Colonic mucosa (tissue), 4 donors: Measurements from ENCODE around the gene RASA1. TPM values are rescaled to one million over a fixed set of nuclear protein-coding genes. Genes with fewer than 3 reads are reported as not detected.
"Not testable (repeated sequence)": the region's sequence is repeated elsewhere in the genome, so short reads cannot be mapped to it uniquely, and the experiment has no call there.

Experiments used
- DNase-seq: peaks from one replicate; pipeline ENCODE4 v3.0.0-alpha.2; 2020
- H3K27ac ChIP-seq: fragments of 200-600 bp; one replicate; pipeline ENCODE4 v1.8.0; 2021
- H3K27me3 ChIP-seq: fragments of 200-600 bp; one replicate; pipeline ENCODE4 v1.8.0; 2021
- H3K36me3 ChIP-seq: fragments of 200-600 bp; one replicate; pipeline ENCODE4 v1.8.0; 2021
- H3K4me1 ChIP-seq: fragments of 200-600 bp; one replicate; pipeline ENCODE4 v1.8.0; 2021; ENCODE audit warnings: mild to moderate bottlenecking
- H3K4me3 ChIP-seq: fragments of 200-600 bp; one replicate; pipeline ENCODE4 v1.8.0; 2021
- H3K9ac ChIP-seq, 2 donors: one replicate each; pipeline ENCODE4 v1.7.0; 2013; ENCODE audit warnings: control low read depth in 2 of 2, low read depth in 2 of 2, low read length in 2 of 2
- H3K9me3 ChIP-seq: fragments of 200-600 bp; one replicate; pipeline ENCODE4 v1.8.0; 2021
- CTCF ChIP-seq: fragments of 200-600 bp; IDR thresholded peaks from one replicate; pipeline ENCODE4 v1.8.0; 2022; ENCODE audit warnings: antibody characterized with exemption, mild to moderate bottlenecking
- intact Hi-C: fragments of 100-400 bp; cut with DNase I; formaldehyde crosslinking; loops from one replicate; pipeline ENCODE4 v1.14.1; 2022
- total RNA-seq, 2 donors: library from RNA; stranded (reverse); fragmentation: NEBNext Ultra II Directional in 1 of 2; extraction: Animal tissue kit (Norgen Biotek cat#: 25700) in 1 of 2; gene quantifications; one replicate each; pipeline ENCODE4 v1.2.1, GENCODE V29; 2021
- donor health status: healthy.
- donor health status: DM: no; HTN: no; CAD: no.
- donor health status: DM: no; HTN: no; CAD: no.

The RASA1 gene
- total RNA-seq, 2 donors from 2014 or later, result 24.1 to 28.8 TPM

GRCh38 chr5:87268126-87268969, 665 bp downstream of the RASA1 start:
- peak; percentile 78 for DNase-seq
- no peak for TF ChIP-seq CTCF
- Histone ChIP-seq H3K9ac (peak overlapping the region; percentile 91 to 93), H3K27ac (peak overlapping the region; percentile 97), H3K36me3 (no peaks in the 10 kb centered on the region), H3K4me3 (peak overlapping the region; percentile 90), H3K9me3 (no peaks in the 10 kb centered on the region), H3K4me1 (peaks cover 6% of the 10 kb centered on the region), H3K27me3 (no peaks in the 10 kb centered on the region)
- intact Hi-C loops, result loop anchor here (10.0 kb wide), 2 partner anchors 126 to 194 kb away; no protein-coding TSS in a partner anchor

- peaks cover 6% of the 10 kb centered on the region for H3K4me1 ChIP-seq
- peak overlapping the region in 1 of 2 donors; percentile 93 for H3K9ac ChIP-seq
- no peak for DNase-seq
- H3K9me3 ChIP-seq, result no peaks in the 10 kb centered on the region
- no peaks in the 10 kb centered on the region for H3K36me3 ChIP-seq
- peak overlapping the region; percentile 97 for H3K27ac ChIP-seq
- H3K4me3 ChIP-seq, result peak overlapping the region; percentile 90
- H3K27me3 ChIP-seq, result no peaks in the 10 kb centered on the region
- intact Hi-C loops, result loop anchor here (10.0 kb wide), 2 partner anchors 126 to 194 kb away; no protein-coding TSS in a partner anchor
- TF ChIP-seq CTCF, result no peak
These were observed 1.3 kb downstream of the RASA1 start for GRCh38 chr5:87268970-87269377.

- H3K36me3 ChIP-seq, H3K4me3 ChIP-seq, H3K9ac ChIP-seq, H3K4me1 ChIP-seq, H3K27me3 ChIP-seq, intact Hi-C loops, DNase-seq, H3K27ac ChIP-seq, H3K9me3 ChIP-seq: not testable (repeated sequence)
These were observed 3.2 kb downstream of the RASA1 start for GRCh38 chr5:87270888-87271287.

- Histone ChIP-seq H3K27ac (no peak overlapping the region), H3K9ac (no peak overlapping the region), H3K4me1 (no peaks in the 10 kb centered on the region), H3K4me3 (no peak overlapping the region), H3K27me3 (no peaks in the 10 kb centered on the region), H3K36me3 (no peaks in the 10 kb centered on the region), H3K9me3 (no peaks in the 10 kb centered on the region)
- no peak for DNase-seq
- intact Hi-C loops, result no loop called here
- TF ChIP-seq CTCF, result no peak
These were observed 9.0 kb downstream of the RASA1 start for GRCh38 chr5:87276655-87277054.

- Histone ChIP-seq H3K9ac (no peak overlapping the region), H3K9me3 (no peaks in the 10 kb centered on the region), H3K27ac (no peak overlapping the region), H3K36me3 (no peaks in the 10 kb centered on the region), H3K4me1 (no peaks in the 10 kb centered on the region), H3K4me3 (no peak overlapping the region), H3K27me3 (no peaks in the 10 kb centered on the region)
- intact Hi-C loops, result no loop called here
- DNase-seq, result no peak
- no peak for TF ChIP-seq CTCF
These were observed 9.7 kb downstream of the RASA1 start for GRCh38 chr5:87277279-87277835.
